Neural cell (in vitro differentiated cells): ENCODE results near the gene FUS. TPM values are rescaled to one million over a fixed set of nuclear protein-coding genes. Genes with fewer than 3 reads are reported as not detected.
"Not testable (repeated sequence)": the region's sequence is repeated elsewhere in the genome, so short reads cannot be mapped to it uniquely, and the experiment has no call there.

ENCODE experiments used
- H2AFZ ChIP-seq: fragments of 200-600, 300-800 bp; sonication (generic), shearing (Covaris generic); 2 replicates; pipeline ENCODE4 v1.6.0; 2014; ENCODE audit warnings: low read depth, mild to moderate bottlenecking, antibody characterized with exemption, low read length, moderate library complexity
- H3F3A ChIP-seq: fragments of 200-600 bp; shearing (Covaris generic); 2 replicates; pipeline ENCODE4 v1.6.1; 2016; ENCODE audit warnings: mild to moderate bottlenecking, moderate library complexity, mixed read lengths, antibody characterized with exemption, low read length; ENCODE audit not compliant: insufficient read depth, poor library complexity, severe bottlenecking
- H3K27ac ChIP-seq: fragments of 200-600, 300-800 bp; sonication (generic), shearing (Covaris generic); 2 replicates; pipeline ENCODE4 v1.5.1; 2014; ENCODE audit warnings: mild to moderate bottlenecking, low read length, moderate library complexity
- H3K27me3 ChIP-seq: fragments of 300-800, 200-600 bp; sonication (generic), shearing (Covaris generic); 2 replicates; pipeline ENCODE4 v1.6.0; 2014; ENCODE audit warnings: mild to moderate bottlenecking, low read depth, low read length, moderate library complexity; ENCODE audit not compliant: insufficient read depth
- H3K36me3 ChIP-seq: fragments of 300-800, 200-600 bp; sonication (generic), shearing (Covaris generic); 2 replicates; pipeline ENCODE4 v1.5.1; 2014; ENCODE audit warnings: mild to moderate bottlenecking, antibody characterized with exemption, low read length, moderate library complexity; ENCODE audit not compliant: insufficient read depth
- H3K4me2 ChIP-seq: fragments of 300-800, 200-600 bp; sonication (generic), shearing (Covaris generic); 2 replicates; pipeline ENCODE4 v1.6.0; 2014; ENCODE audit warnings: mild to moderate bottlenecking, low read length
- H3K4me3 ChIP-seq: fragments of 300-800, 200-600 bp; sonication (generic), shearing (Covaris generic); 2 replicates; pipeline ENCODE4 v1.5.1; 2014; ENCODE audit warnings: mild to moderate bottlenecking, low read length, moderate library complexity
- H3K79me2 ChIP-seq: fragments of 200-600 bp; shearing (Covaris generic); replicated peaks from 2 replicates; pipeline ENCODE4 v1.6.0; 2014; ENCODE audit warnings: mild to moderate bottlenecking, low read length, moderate library complexity; ENCODE audit not compliant: insufficient read depth
- H3K9ac ChIP-seq: fragments of 300-800, 200-600 bp; sonication (generic), shearing (Covaris generic); 2 replicates; pipeline ENCODE4 v1.6.1; 2016; ENCODE audit warnings: mild to moderate bottlenecking, low read length, mixed read lengths
- H3K9me2 ChIP-seq: fragments of 200-600 bp; shearing (Covaris generic); 2 replicates; pipeline ENCODE4 v1.6.1; 2016; ENCODE audit warnings: mild to moderate bottlenecking, low read length, mixed read lengths; ENCODE audit not compliant: insufficient read depth
- H3K9me3 ChIP-seq: fragments of 200-600, 300-800 bp; sonication (generic), shearing (Covaris generic); 2 replicates; pipeline ENCODE4 v1.6.1; 2016; ENCODE audit warnings: mild to moderate bottlenecking, mixed run types, low read length, moderate library complexity, mixed read lengths
- H4K20me1 ChIP-seq: fragments of 200-600 bp; shearing (Covaris generic); 2 replicates; pipeline ENCODE4 v1.6.1; 2016; ENCODE audit warnings: mild to moderate bottlenecking, mixed run types; ENCODE audit not compliant: insufficient read depth
- EP300 ChIP-seq: fragments of 450-650 bp; conservative IDR thresholded peaks from 2 replicates; pipeline ENCODE4 v1.6.1; 2014; ENCODE audit warnings: antibody characterized with exemption, mild to moderate bottlenecking, moderate library complexity; ENCODE audit not compliant: poor library complexity, severe bottlenecking
- EZH2 ChIP-seq: fragments of 200-600, 300-800 bp; shearing (Covaris generic), sonication (generic); IDR thresholded peaks from 2 replicates; pipeline ENCODE4 v1.6.1; 2014; ENCODE audit warnings: antibody characterized with exemption, low read length, borderline replicate concordance, mild to moderate bottlenecking; ENCODE audit not compliant: insufficient read depth, poor library complexity, severe bottlenecking
- MXI1 ChIP-seq: fragments of 450-650 bp; conservative IDR thresholded peaks from 2 replicates; pipeline ENCODE4 v1.6.1; 2014; ENCODE audit warnings: antibody characterized with exemption, mild to moderate bottlenecking; ENCODE audit not compliant: poor library complexity, severe bottlenecking
- POLR2AphosphoS5 ChIP-seq: IDR thresholded peaks from 2 replicates; pipeline ENCODE4 v1.6.1; 2012
- RAD21 ChIP-seq: fragments of 450-650 bp; conservative IDR thresholded peaks from 2 replicates; pipeline ENCODE4 v1.6.1; 2014; ENCODE audit warnings: antibody characterized with exemption, mild to moderate bottlenecking, moderate library complexity
- SMC3 ChIP-seq: fragments of 450-650 bp; conservative IDR thresholded peaks from 2 replicates; pipeline ENCODE4 v1.6.1; 2014; ENCODE audit warnings: antibody characterized with exemption, mild to moderate bottlenecking, moderate library complexity; ENCODE audit not compliant: poor library complexity
- polyA plus RNA-seq: library from polyadenylated mRNA; depleted of rRNA; stranded (reverse); fragments of >200 nt; gene quantifications from 2 replicates; pipeline ENCODE4 v1.2.3, GENCODE V29; 2014
- TF ChIP-seq, protein P1 (sequence below): IDR thresholded peaks from 2 replicates; pipeline ENCODE4 v1.6.1; 2012; ENCODE audit warnings: borderline replicate concordance
- TF ChIP-seq, protein P2 (sequence below): fragments of 450-650 bp; IDR thresholded peaks from 2 replicates; pipeline ENCODE4 v1.5.1; 2014; ENCODE audit warnings: antibody characterized with exemption, mild to moderate bottlenecking, moderate library complexity; ENCODE audit not compliant: poor library complexity, severe bottlenecking

The FUS gene
- polyA plus RNA-seq, 1 donor from 2014 or later: 54.3 TPM

DNA sequence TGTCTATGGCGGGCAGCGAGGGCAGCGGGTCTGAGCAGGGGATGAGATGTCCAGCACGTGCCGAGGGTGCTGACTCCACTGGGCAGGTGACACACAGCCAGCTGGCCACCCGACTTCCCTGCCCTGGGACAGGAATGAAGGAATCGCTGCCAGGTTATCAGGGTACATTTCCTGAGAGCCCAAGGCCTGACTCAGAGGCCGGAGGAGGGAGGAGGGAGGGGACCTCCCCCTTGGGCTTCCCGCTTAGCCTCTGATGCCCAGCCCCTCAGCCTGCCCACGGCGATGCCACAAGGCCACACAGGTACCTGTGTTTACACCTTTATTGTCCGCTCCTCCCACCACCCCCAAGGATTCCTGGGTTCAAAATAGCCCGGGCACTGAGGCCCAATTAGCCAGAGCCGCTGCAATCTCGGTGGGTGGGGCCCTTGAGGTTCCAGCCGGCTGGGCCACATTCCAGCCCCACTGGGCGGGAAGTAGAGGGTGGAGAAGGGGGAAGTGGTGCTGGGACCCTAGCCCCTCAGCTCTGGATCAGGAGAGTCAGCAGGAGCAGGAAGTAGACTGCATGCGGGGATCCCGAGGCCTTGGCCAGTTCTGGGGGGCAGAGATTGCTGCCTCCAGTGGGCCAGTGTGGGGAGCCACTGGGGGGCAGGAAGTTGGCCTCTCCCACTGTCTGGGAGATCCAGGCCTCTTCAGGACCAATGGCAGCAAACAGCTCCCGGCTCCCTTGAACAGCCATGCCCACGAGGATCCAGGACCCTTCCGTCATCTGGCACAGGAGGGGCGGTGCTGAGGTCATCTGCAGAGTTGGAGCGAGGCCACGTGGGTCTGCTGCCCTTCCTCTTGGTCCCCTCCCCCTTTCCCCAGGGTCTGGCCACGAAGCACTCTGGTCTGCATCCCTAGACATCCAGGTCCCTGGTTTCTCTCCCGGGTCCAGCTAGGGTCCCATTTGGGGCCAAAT, 41.0 kb upstream of the FUS start:
- TF ChIP-seq, protein P1, sequence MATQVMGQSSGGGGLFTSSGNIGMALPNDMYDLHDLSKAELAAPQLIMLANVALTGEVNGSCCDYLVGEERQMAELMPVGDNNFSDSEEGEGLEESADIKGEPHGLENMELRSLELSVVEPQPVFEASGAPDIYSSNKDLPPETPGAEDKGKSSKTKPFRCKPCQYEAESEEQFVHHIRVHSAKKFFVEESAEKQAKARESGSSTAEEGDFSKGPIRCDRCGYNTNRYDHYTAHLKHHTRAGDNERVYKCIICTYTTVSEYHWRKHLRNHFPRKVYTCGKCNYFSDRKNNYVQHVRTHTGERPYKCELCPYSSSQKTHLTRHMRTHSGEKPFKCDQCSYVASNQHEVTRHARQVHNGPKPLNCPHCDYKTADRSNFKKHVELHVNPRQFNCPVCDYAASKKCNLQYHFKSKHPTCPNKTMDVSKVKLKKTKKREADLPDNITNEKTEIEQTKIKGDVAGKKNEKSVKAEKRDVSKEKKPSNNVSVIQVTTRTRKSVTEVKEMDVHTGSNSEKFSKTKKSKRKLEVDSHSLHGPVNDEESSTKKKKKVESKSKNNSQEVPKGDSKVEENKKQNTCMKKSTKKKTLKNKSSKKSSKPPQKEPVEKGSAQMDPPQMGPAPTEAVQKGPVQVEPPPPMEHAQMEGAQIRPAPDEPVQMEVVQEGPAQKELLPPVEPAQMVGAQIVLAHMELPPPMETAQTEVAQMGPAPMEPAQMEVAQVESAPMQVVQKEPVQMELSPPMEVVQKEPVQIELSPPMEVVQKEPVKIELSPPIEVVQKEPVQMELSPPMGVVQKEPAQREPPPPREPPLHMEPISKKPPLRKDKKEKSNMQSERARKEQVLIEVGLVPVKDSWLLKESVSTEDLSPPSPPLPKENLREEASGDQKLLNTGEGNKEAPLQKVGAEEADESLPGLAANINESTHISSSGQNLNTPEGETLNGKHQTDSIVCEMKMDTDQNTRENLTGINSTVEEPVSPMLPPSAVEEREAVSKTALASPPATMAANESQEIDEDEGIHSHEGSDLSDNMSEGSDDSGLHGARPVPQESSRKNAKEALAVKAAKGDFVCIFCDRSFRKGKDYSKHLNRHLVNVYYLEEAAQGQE: no peak
- H3K9me2 ChIP-seq: no peaks in the 10 kb centered on the region
- H3K9ac ChIP-seq: no peak overlapping the region
- no peak overlapping the region for H3K4me3 ChIP-seq
- no peaks in the 10 kb centered on the region for H3K9me3 ChIP-seq
- no peaks in the 10 kb centered on the region for H4K20me1 ChIP-seq
- H3F3A ChIP-seq: no peaks in the 10 kb centered on the region
- H3K4me2 ChIP-seq: no peak overlapping the region
- no peak overlapping the region for H3K27ac ChIP-seq
- H3K36me3 ChIP-seq: no peaks in the 10 kb centered on the region
- no peaks in the 10 kb centered on the region for H3K79me2 ChIP-seq
- H2AFZ ChIP-seq: no peak overlapping the region
- no peaks in the 10 kb centered on the region for H3K27me3 ChIP-seq

DNA sequence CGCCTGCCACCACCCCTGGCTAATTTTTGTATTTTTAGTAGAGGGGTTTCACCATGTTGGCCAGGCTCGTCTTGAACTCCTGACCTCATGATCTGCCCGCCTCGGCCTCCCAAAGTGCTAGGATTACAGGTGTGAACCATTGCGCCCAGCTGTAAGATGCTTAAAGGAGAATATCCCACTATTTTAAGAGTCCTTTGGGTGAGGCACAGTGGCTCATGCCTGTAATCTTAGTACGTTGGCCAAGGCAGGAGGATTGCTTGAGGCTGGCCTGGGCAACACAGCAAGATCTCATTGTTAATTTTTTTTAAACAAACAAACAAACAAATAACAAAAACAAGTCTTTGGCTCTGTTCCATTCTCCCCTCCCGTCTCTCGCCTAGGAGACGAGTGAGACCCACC, 38.9 kb upstream of the FUS start:
- H3K27me3 ChIP-seq, H3K79me2 ChIP-seq, H3K27ac ChIP-seq, H3K9me3 ChIP-seq, H3K36me3 ChIP-seq, H3F3A ChIP-seq, H4K20me1 ChIP-seq, H3K9me2 ChIP-seq, H3K4me3 ChIP-seq, H3K9ac ChIP-seq, H3K4me2 ChIP-seq, H2AFZ ChIP-seq: not testable (repeated sequence)

GRCh38 chr16:31141489-31142108, 38.3 kb upstream of the FUS start:
- no peaks in the 10 kb centered on the region for H3K9me2 ChIP-seq
- no peak overlapping the region for H3K27ac ChIP-seq
- H3K9me3 ChIP-seq: no peaks in the 10 kb centered on the region
- H3K27me3 ChIP-seq: no peaks in the 10 kb centered on the region
- H4K20me1 ChIP-seq: no peaks in the 10 kb centered on the region
- no peaks in the 10 kb centered on the region for H3K79me2 ChIP-seq
- no peak overlapping the region for H3K4me2 ChIP-seq
- TF ChIP-seq SMC3 (no peak), EZH2 (no peak), POLR2AphosphoS5 (no peak), RAD21 (no peak), MXI1 (no peak), EP300 (no peak)
- TF ChIP-seq, protein P2, sequence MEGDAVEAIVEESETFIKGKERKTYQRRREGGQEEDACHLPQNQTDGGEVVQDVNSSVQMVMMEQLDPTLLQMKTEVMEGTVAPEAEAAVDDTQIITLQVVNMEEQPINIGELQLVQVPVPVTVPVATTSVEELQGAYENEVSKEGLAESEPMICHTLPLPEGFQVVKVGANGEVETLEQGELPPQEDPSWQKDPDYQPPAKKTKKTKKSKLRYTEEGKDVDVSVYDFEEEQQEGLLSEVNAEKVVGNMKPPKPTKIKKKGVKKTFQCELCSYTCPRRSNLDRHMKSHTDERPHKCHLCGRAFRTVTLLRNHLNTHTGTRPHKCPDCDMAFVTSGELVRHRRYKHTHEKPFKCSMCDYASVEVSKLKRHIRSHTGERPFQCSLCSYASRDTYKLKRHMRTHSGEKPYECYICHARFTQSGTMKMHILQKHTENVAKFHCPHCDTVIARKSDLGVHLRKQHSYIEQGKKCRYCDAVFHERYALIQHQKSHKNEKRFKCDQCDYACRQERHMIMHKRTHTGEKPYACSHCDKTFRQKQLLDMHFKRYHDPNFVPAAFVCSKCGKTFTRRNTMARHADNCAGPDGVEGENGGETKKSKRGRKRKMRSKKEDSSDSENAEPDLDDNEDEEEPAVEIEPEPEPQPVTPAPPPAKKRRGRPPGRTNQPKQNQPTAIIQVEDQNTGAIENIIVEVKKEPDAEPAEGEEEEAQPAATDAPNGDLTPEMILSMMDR: no peak
- TF ChIP-seq, protein P1: no peak
- H3K9ac ChIP-seq: peak overlapping the region; percentile 53
- no peaks in the 10 kb centered on the region for H3F3A ChIP-seq
- no peak overlapping the region for H2AFZ ChIP-seq
- H3K4me3 ChIP-seq: peak overlapping the region; percentile 68
- no peaks in the 10 kb centered on the region for H3K36me3 ChIP-seq
